ENCODE data around the gene LHFPL3.

LHFPL3 gene

GRCh38 chr7:104926601-104927041, 598.2 kb downstream of the LHFPL3 start:
- Histone ChIP-seq H3K4me3 (ENCODE audit: insufficient read depth, low read depth, low read length, poor library complexity, severe bottlenecking) (no peak overlapping the region), H3K27me3 (replicated peaks; ENCODE audit: control insufficient read depth, insufficient read depth, low read length, poor library complexity, severe bottlenecking) (no peaks in the 10 kb centered on the region), H3K36me3 (ENCODE audit: control insufficient read depth, insufficient read depth, low read length) (no peaks in the 10 kb centered on the region), H3K4me1 (ENCODE audit: control insufficient read depth, insufficient read depth, low read length, poor library complexity, severe bottlenecking) (no peaks in the 10 kb centered on the region), H3K9me3 (ENCODE audit: control insufficient read depth, low read length) (no peaks in the 10 kb centered on the region), H3K27ac (ENCODE audit: insufficient read depth, low read length, poor library complexity, severe bottlenecking) (no peak overlapping the region)
- no peak for DNase-seq

GRCh38 chr7:104927055-104927454, 598.7 kb downstream of the LHFPL3 start:
- Histone ChIP-seq H3K27ac (ENCODE audit: insufficient read depth, low read length, poor library complexity, severe bottlenecking) (no peak overlapping the region), H3K36me3 (ENCODE audit: control insufficient read depth, insufficient read depth, low read length) (no peaks in the 10 kb centered on the region)

DNA sequence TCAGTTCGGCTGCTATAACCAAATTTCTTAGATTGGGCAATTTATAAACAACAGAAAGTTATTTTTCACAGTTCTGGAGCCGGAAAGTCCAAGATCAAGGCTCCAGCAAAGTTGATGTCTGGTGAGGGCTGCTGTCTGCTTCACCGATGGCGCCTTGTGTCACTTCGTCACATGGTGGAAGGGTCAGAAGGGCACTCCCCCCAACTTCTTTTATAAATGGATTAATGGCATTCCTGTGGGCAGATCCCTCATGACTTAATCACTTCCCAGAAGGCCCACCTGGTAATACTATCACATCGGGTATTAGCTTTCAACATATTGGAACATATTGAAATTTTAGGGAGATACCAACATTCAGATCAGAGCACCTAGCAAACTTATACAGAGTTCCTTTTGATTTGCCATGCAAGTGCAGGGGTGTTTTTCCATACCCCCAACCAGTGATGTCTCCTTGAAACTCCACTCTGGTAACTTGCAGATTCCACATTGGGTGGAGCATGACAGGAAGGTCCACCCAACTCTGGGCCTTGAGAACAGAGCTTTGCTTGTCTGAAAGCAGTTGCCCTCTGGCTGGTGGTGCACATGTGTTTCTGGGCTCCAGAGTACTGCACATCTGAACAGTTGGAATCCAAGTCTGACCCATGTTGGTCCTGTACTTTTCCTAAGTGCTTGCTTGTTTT, 600.5 kb downstream of the LHFPL3 start:
- no peak overlapping the region for H3K27ac ChIP-seq (ENCODE audit: insufficient read depth, low read length, poor library complexity, severe bottlenecking)
- no peaks in the 10 kb centered on the region for H3K27me3 ChIP-seq (replicated peaks; ENCODE audit: control insufficient read depth, insufficient read depth, low read length, poor library complexity, severe bottlenecking)
- no peaks in the 10 kb centered on the region for H3K36me3 ChIP-seq (ENCODE audit: control insufficient read depth, insufficient read depth, low read length)
- no peaks in the 10 kb centered on the region for H3K9me3 ChIP-seq (ENCODE audit: control insufficient read depth, low read length)
- H3K4me3 ChIP-seq (ENCODE audit: insufficient read depth, low read depth, low read length, poor library complexity, severe bottlenecking): no peak overlapping the region
- no peak for DNase-seq
- no peaks in the 10 kb centered on the region for H3K4me1 ChIP-seq (ENCODE audit: control insufficient read depth, insufficient read depth, low read length, poor library complexity, severe bottlenecking)

More at GRCh38 chr7:104927055-104927454, 598.7 kb downstream of the LHFPL3 start:
- no peak overlapping the region for H3K4me3 ChIP-seq (ENCODE audit: insufficient read depth, low read depth, low read length, poor library complexity, severe bottlenecking)
- H3K27me3 ChIP-seq (replicated peaks; ENCODE audit: control insufficient read depth, insufficient read depth, low read length, poor library complexity, severe bottlenecking): no peaks in the 10 kb centered on the region
- no peaks in the 10 kb centered on the region for H3K4me1 ChIP-seq (ENCODE audit: control insufficient read depth, insufficient read depth, low read length, poor library complexity, severe bottlenecking)
- H3K9me3 ChIP-seq (ENCODE audit: control insufficient read depth, low read length): no peaks in the 10 kb centered on the region
- no peak for DNase-seq

DNA sequence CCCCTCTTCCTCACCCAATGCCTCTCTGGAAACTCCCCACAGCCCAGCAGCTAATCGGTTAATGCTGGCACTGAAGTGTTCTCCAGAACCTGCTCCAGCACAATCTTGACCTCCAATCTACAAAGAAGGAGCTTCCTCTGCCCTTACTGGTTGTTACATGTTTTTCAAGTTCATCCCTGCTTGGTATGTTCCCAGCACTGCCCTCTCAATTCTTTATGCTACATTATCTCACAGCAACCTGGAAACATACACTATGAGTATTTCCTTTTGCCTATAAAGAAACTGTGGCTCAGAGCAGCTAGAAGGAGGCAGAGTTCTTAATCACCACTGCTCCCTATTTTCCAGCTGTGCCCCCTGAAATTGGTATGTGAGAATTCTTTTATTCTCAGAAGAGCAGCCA, 601.5 kb downstream of the LHFPL3 start:
- Histone ChIP-seq H3K27me3 (replicated peaks; ENCODE audit: control insufficient read depth, insufficient read depth, low read length, poor library complexity, severe bottlenecking) (no peaks in the 10 kb centered on the region), H3K4me1 (ENCODE audit: control insufficient read depth, insufficient read depth, low read length, poor library complexity, severe bottlenecking) (no peaks in the 10 kb centered on the region), H3K4me3 (ENCODE audit: insufficient read depth, low read depth, low read length, poor library complexity, severe bottlenecking) (no peak overlapping the region), H3K27ac (ENCODE audit: insufficient read depth, low read length, poor library complexity, severe bottlenecking) (no peak overlapping the region), H3K36me3 (ENCODE audit: control insufficient read depth, insufficient read depth, low read length) (no peaks in the 10 kb centered on the region), H3K9me3 (ENCODE audit: control insufficient read depth, low read length) (no peaks in the 10 kb centered on the region)
- DNase-seq: no peak

DNA sequence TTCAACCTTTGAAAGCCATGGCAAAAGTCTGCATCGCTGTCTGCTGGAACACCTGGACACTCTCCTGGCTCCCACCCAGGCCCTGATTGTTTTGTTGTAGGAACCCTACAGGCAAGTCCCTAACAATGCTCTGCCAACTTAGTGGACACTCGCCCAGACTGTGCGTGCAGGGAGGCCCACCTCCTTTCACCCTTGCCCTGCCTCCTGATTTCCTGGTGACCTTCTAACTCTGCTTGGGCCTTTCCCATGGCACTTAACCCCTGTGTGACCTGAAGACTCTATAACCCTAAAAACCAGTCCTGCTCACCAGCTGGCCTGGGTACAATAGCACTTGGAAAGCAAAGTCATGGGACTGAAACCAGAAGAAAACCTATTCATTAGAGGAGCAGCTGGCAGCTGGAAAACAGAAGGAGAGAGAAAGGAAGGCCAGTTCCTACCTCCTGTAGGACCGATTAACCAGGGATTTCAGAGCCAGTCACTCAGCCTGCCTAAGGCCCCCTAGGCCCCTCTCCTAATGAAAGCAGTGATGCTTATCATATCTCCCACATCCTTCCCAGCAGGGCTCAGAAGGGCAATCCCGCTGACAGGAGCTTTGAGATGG, 602.9 kb downstream of the LHFPL3 start:
- H3K4me3 ChIP-seq (ENCODE audit: insufficient read depth, low read depth, low read length, poor library complexity, severe bottlenecking): no peak overlapping the region
- no peak for DNase-seq
- no peaks in the 10 kb centered on the region for H3K27me3 ChIP-seq (replicated peaks; ENCODE audit: control insufficient read depth, insufficient read depth, low read length, poor library complexity, severe bottlenecking)
- H3K36me3 ChIP-seq (ENCODE audit: control insufficient read depth, insufficient read depth, low read length): no peaks in the 10 kb centered on the region
- no peak overlapping the region for H3K27ac ChIP-seq (ENCODE audit: insufficient read depth, low read length, poor library complexity, severe bottlenecking)
- H3K9me3 ChIP-seq (ENCODE audit: control insufficient read depth, low read length): no peaks in the 10 kb centered on the region
- no peaks in the 10 kb centered on the region for H3K4me1 ChIP-seq (ENCODE audit: control insufficient read depth, insufficient read depth, low read length, poor library complexity, severe bottlenecking)

DNA sequence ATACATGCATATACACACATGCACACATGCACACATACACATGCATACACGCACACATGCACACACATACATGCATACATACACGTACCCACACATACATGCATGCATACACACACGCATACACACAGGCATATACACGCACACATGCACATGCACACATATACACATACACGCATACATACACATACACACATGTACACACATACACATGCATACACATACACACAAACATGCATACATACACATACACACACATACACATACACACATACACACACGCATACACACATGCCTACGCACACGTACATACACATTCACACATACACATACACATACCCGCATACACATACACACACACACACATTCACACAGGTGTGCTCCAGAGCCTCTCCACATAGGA, 604.6 kb downstream of the LHFPL3 start:
- no peaks in the 10 kb centered on the region for H3K36me3 ChIP-seq (ENCODE audit: control insufficient read depth, insufficient read depth, low read length)
- no peak overlapping the region for H3K27ac ChIP-seq (ENCODE audit: insufficient read depth, low read length, poor library complexity, severe bottlenecking)
- H3K4me3 ChIP-seq (ENCODE audit: insufficient read depth, low read depth, low read length, poor library complexity, severe bottlenecking): no peak overlapping the region
- H3K4me1 ChIP-seq (ENCODE audit: control insufficient read depth, insufficient read depth, low read length, poor library complexity, severe bottlenecking): no peaks in the 10 kb centered on the region
- H3K27me3 ChIP-seq (replicated peaks; ENCODE audit: control insufficient read depth, insufficient read depth, low read length, poor library complexity, severe bottlenecking): no peaks in the 10 kb centered on the region
- no peaks in the 10 kb centered on the region for H3K9me3 ChIP-seq (ENCODE audit: control insufficient read depth, low read length)
- no peak for DNase-seq

DNA sequence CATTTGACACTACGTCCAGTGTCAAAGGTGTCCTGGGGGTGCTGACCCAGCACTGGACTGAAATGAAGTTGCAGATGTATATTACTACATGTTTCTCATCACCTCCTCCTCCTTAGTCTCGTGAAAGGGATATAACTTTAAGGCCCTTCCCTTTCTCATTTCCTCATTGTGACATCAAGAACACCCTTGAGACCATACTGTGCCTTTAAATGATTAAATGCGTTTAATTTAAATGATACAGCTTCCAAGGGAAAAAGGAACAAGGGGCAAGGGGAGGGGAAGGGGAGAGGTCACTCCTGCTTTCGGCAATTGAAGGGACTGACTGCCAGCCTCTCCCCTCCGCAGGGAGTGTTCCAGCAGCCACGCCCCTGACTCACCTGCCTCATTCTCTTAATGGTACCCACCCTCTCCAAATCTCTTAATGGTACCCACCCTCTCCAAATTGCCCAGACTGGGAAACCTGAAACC, 605.2 kb downstream of the LHFPL3 start:
- Histone ChIP-seq H3K4me1 (ENCODE audit: control insufficient read depth, insufficient read depth, low read length, poor library complexity, severe bottlenecking) (no peaks in the 10 kb centered on the region), H3K27me3 (replicated peaks; ENCODE audit: control insufficient read depth, insufficient read depth, low read length, poor library complexity, severe bottlenecking) (no peaks in the 10 kb centered on the region)
- no peak for DNase-seq

GRCh38 chr7:104934665-104935064, 606.3 kb downstream of the LHFPL3 start:
- Histone ChIP-seq H3K4me1 (ENCODE audit: control insufficient read depth, insufficient read depth, low read length, poor library complexity, severe bottlenecking) (no peaks in the 10 kb centered on the region), H3K27me3 (replicated peaks; ENCODE audit: control insufficient read depth, insufficient read depth, low read length, poor library complexity, severe bottlenecking) (no peaks in the 10 kb centered on the region), H3K9me3 (ENCODE audit: control insufficient read depth, low read length) (no peaks in the 10 kb centered on the region), H3K36me3 (ENCODE audit: control insufficient read depth, insufficient read depth, low read length) (no peaks in the 10 kb centered on the region), H3K4me3 (ENCODE audit: insufficient read depth, low read depth, low read length, poor library complexity, severe bottlenecking) (no peak overlapping the region), H3K27ac (ENCODE audit: insufficient read depth, low read length, poor library complexity, severe bottlenecking) (no peak overlapping the region)
- DNase-seq: no peak

More for the DNA sequence above, 605.2 kb downstream of the LHFPL3 start:
- no peak overlapping the region for H3K4me3 ChIP-seq (ENCODE audit: insufficient read depth, low read depth, low read length, poor library complexity, severe bottlenecking)
- no peak overlapping the region for H3K27ac ChIP-seq (ENCODE audit: insufficient read depth, low read length, poor library complexity, severe bottlenecking)
- no peaks in the 10 kb centered on the region for H3K36me3 ChIP-seq (ENCODE audit: control insufficient read depth, insufficient read depth, low read length)
- no peaks in the 10 kb centered on the region for H3K9me3 ChIP-seq (ENCODE audit: control insufficient read depth, low read length)

DNA sequence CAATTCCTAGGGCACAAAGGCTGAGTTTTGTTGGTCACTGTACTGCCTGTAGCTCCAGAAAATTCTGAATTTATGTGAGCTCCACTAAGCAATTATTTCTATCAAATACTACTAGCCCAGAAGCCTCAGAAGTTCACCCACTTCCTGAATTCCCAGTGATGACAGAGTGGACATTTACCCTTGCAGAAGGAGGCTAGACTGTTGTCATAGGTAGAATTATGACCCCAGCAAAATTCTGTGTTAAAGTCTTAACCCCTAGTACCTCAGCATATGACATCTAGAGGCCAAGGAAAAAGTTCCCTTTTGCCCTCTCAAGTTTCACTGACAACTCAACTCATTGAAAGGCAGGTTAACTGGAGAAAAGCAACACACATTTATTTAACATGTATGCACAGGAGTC, 606.9 kb downstream of the LHFPL3 start:
- Histone ChIP-seq H3K27me3 (replicated peaks; ENCODE audit: control insufficient read depth, insufficient read depth, low read length, poor library complexity, severe bottlenecking) (no peaks in the 10 kb centered on the region), H3K4me3 (ENCODE audit: insufficient read depth, low read depth, low read length, poor library complexity, severe bottlenecking) (no peak overlapping the region), H3K36me3 (ENCODE audit: control insufficient read depth, insufficient read depth, low read length) (no peaks in the 10 kb centered on the region), H3K27ac (ENCODE audit: insufficient read depth, low read length, poor library complexity, severe bottlenecking) (no peak overlapping the region), H3K9me3 (ENCODE audit: control insufficient read depth, low read length) (no peaks in the 10 kb centered on the region), H3K4me1 (ENCODE audit: control insufficient read depth, insufficient read depth, low read length, poor library complexity, severe bottlenecking) (no peaks in the 10 kb centered on the region)
- DNase-seq: no peak

DNA sequence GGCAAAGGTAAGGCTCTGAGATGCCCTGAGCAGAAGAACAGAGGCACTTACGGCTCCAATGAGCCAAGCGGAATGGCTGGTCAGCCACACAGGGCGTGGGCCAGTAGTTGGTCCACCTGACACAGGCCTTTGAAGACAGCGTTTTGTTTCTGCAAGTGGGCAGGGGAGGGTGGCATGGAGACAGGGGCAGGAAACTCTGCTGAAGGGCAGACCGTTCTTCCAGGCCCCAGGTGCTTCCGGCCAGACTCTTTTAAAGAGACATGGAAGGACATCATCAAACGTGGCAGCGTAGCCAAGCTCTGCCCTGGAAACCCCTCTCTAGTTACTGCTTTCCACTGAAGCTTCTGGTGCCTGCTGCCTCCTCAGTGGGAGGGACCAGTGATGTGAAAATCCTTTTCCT, 608.1 kb downstream of the LHFPL3 start:
- no peaks in the 10 kb centered on the region for H3K9me3 ChIP-seq (ENCODE audit: control insufficient read depth, low read length)
- H3K27me3 ChIP-seq (replicated peaks; ENCODE audit: control insufficient read depth, insufficient read depth, low read length, poor library complexity, severe bottlenecking): no peaks in the 10 kb centered on the region
- peaks cover 3% of the 10 kb centered on the region for H3K4me1 ChIP-seq (ENCODE audit: control insufficient read depth, insufficient read depth, low read length, poor library complexity, severe bottlenecking)
- DNase-seq: no peak
- H3K27ac ChIP-seq (ENCODE audit: insufficient read depth, low read length, poor library complexity, severe bottlenecking): no peak overlapping the region
- H3K4me3 ChIP-seq (ENCODE audit: insufficient read depth, low read depth, low read length, poor library complexity, severe bottlenecking): no peak overlapping the region
- H3K36me3 ChIP-seq (ENCODE audit: control insufficient read depth, insufficient read depth, low read length): no peaks in the 10 kb centered on the region

All from effector memory CD4-positive, alpha-beta T cell (primary cell).